SH-SY5Y (cell line): Measurements from ENCODE around the gene CREBL2.

ENCODE experiments used
- GATA2 ChIP-seq: IDR thresholded peaks from 2 replicates; pipeline ENCODE4 v1.6.1; 2011; ENCODE audit warnings: mild to moderate bottlenecking, low read depth, low read length
- GATA3 ChIP-seq: IDR thresholded peaks from 2 replicates; pipeline ENCODE4 v1.6.1; 2011; ENCODE audit warnings: low read depth, mild to moderate bottlenecking, low read length, moderate library complexity

- TF ChIP-seq GATA2 (no peak), GATA3 (no peak)
These were observed 33.8 kb downstream of the CREBL2 start for GRCh38 chr12:12645485-12645884.
